Endothelial cell of umbilical vein (primary cell): ENCODE measurements around the gene CXCL9. TPM values are rescaled to one million over a fixed set of nuclear protein-coding genes. Genes with fewer than 3 reads are reported as not detected.

ENCODE experiments used
- BruUV-seq: library from RNA; stranded (reverse); fragments of 400-500 nt; replicated peaks from 2 replicates; lab custom pipeline; 2021; lab: Mats Ljungman, UMichigan
- CTCF ChIA-PET: fragments of 300-600, 350-600 bp; sonication (Branson Sonifier 250); formaldehyde crosslinking; loops from one replicate; lab custom pipeline; 2021; ENCODE audit warnings: antibody characterized with exemption, inconsistent platforms; lab: Charles Lee
- POLR2A ChIA-PET: fragments of 300-600, 350-600 bp; sonication (Branson Sonifier 250); formaldehyde crosslinking; loops from one replicate; lab custom pipeline; 2021; ENCODE audit warnings: antibody characterized with exemption, inconsistent platforms; lab: Charles Lee
- DNase-seq: peaks from one replicate; pipeline ENCODE4 v3.0.0-alpha.2; 2011; ENCODE audit warnings: low read depth, low spot score
- FAIRE-seq: peaks from 2 replicates; lab custom pipeline; 2011; peaks lifted over from hg19 to GRCh38; lab: Jason Lieb, UNC
- H2AFZ ChIP-seq: 2 replicates; pipeline ENCODE4 v1.6.0; 2012; ENCODE audit warnings: low read depth, low read length, control low read depth, inconsistent platforms
- H3K27ac ChIP-seq: 2 replicates; pipeline ENCODE4 v1.5.1; 2011; ENCODE audit warnings: low read depth, mild to moderate bottlenecking, control low read depth, low read length, moderate library complexity; ENCODE audit not compliant: insufficient read depth
- H3K27me3 ChIP-seq, 2 experiments: 2 replicates each; pipeline versions ENCODE4 v1.6.0 to v1.6.1; 2011; ENCODE audit warnings: low read length in 2 of 2, mixed read lengths in 1 of 2; ENCODE audit not compliant: control insufficient read depth in 2 of 2, insufficient read depth in 2 of 2
- H3K36me3 ChIP-seq, 2 experiments: 2 replicates in 1 of 2; 3 replicates in 1 of 2; pipeline ENCODE4 v1.5.1; 2011; ENCODE audit warnings: low read length in 2 of 2, mild to moderate bottlenecking in 1 of 2, moderate library complexity in 1 of 2; ENCODE audit not compliant: control insufficient read depth in 2 of 2, insufficient read depth in 2 of 2; ENCODE audit errors: extremely low read depth in 1 of 2
- H3K4me1 ChIP-seq: 3 replicates; pipeline ENCODE4 v1.5.1; 2011; ENCODE audit warnings: mild to moderate bottlenecking, low read length; ENCODE audit not compliant: control insufficient read depth, insufficient read depth; ENCODE audit errors: extremely low read depth
- H3K4me2 ChIP-seq: 2 replicates; pipeline ENCODE4 v1.6.1; 2011; ENCODE audit warnings: low read length, control low read depth, mixed read lengths; ENCODE audit not compliant: insufficient read depth
- H3K4me3 ChIP-seq, 3 experiments: fragments of 200-600 bp in 1 of 3; sonication (generic), shearing (Covaris generic) in 1 of 3; replicated peaks in 1 of 3; 2 replicates each; pipeline ENCODE4 v1.5.1; 2011 to 2016; ENCODE audit warnings: control low read depth in 3 of 3, low read length in 3 of 3, mild to moderate bottlenecking in 2 of 3, inconsistent platforms in 1 of 3, low read depth in 1 of 3, moderate library complexity in 1 of 3; ENCODE audit not compliant: insufficient read depth in 1 of 3
- H3K79me2 ChIP-seq: 2 replicates; pipeline ENCODE4 v1.6.0; 2012; ENCODE audit warnings: low read length, inconsistent platforms; ENCODE audit not compliant: control insufficient read depth, insufficient read depth
- H3K9ac ChIP-seq: replicated peaks from 2 replicates; pipeline ENCODE3; 2011; ENCODE audit warnings: low read length, control low read depth; ENCODE audit not compliant: insufficient read depth; ENCODE audit errors: extremely low read depth
- H3K9me1 ChIP-seq: replicated peaks from 3 replicates; pipeline ENCODE4 v1.6.0; 2011; ENCODE audit warnings: mild to moderate bottlenecking, low read length; ENCODE audit not compliant: control insufficient read depth, insufficient read depth; ENCODE audit errors: extremely low read depth
- H3K9me3 ChIP-seq: replicated peaks from 2 replicates; pipeline ENCODE4 v1.5.1; 2012; ENCODE audit warnings: low read length, inconsistent platforms; ENCODE audit not compliant: control insufficient read depth, insufficient read depth
- H4K20me1 ChIP-seq: replicated peaks from 2 replicates; pipeline ENCODE3; 2011; ENCODE audit warnings: mild to moderate bottlenecking, low read length; ENCODE audit not compliant: control insufficient read depth, insufficient read depth; ENCODE audit errors: extremely low read depth
- EZH2 ChIP-seq: IDR thresholded peaks from 2 replicates; pipeline ENCODE4 v1.6.1; 2012; ENCODE audit warnings: borderline replicate concordance, low read depth, mild to moderate bottlenecking, moderate library complexity, low read length, inconsistent platforms; ENCODE audit not compliant: severe bottlenecking
- FOS ChIP-seq: IDR thresholded peaks from 2 replicates; pipeline ENCODE4 v1.6.1; 2011; ENCODE audit warnings: mild to moderate bottlenecking, low read length, moderate library complexity, borderline replicate concordance; ENCODE audit not compliant: insufficient read depth
- GATA2 ChIP-seq: IDR thresholded peaks from 2 replicates; pipeline ENCODE4 v1.7.0; 2011; ENCODE audit warnings: low read depth, mild to moderate bottlenecking, moderate library complexity, mixed read lengths, low read length; ENCODE audit not compliant: insufficient read length, insufficient read depth
- JUN ChIP-seq: IDR thresholded peaks from 2 replicates; pipeline ENCODE4 v1.6.1; 2011; ENCODE audit warnings: borderline replicate concordance, low read depth; ENCODE audit not compliant: insufficient read length, insufficient read depth
- MYC ChIP-seq: IDR thresholded peaks from one replicate; pipeline ENCODE4 v1.6.1; 2011; ENCODE audit warnings: mild to moderate bottlenecking, low read depth, low read length
- POLR2A ChIP-seq: IDR thresholded peaks from 2 replicates; pipeline ENCODE4 v1.6.1; 2012; ENCODE audit warnings: low read depth, mild to moderate bottlenecking, control low read depth, low read length
- POLR2AphosphoS5 ChIP-seq: IDR thresholded peaks from 2 replicates; pipeline ENCODE4 v1.6.1; 2012; ENCODE audit warnings: low read depth, mild to moderate bottlenecking, control low read depth, low read length, moderate library complexity; ENCODE audit not compliant: insufficient read depth
- dilution Hi-C: fragments of 300-500 bp; cut with MboI; formaldehyde crosslinking; loops from one replicate; pipeline ENCODE4 v1.15.0; 2019; ENCODE audit warnings: low sequenced_read_pairs; ENCODE audit not compliant: extremely low pct_ligation_motif_present
- intact Hi-C: fragments of 100-400 bp; cut with micrococcal nuclease; formaldehyde crosslinking; loops from one replicate; pipeline ENCODE4 v1.10.0; 2022
- polyA plus RNA-seq, 4 experiments: library from polyadenylated mRNA; depleted of rRNA in 3 of 4; stranded (reverse) in 3 of 4; unstranded in 1 of 4; fragments of >200 nt; gene quantifications; 2 replicates each; pipeline versions ENCODE4 v1.2.1 to v1.2.3, GENCODE V29; 2011 to 2012; ENCODE audit warnings: missing spikeins in 1 of 4
- total RNA-seq: library from RNA; stranded (reverse); gene quantifications from 2 replicates; pipeline ENCODE4 v1.2.3, GENCODE V29; 2021
- TF ChIP-seq, protein P1 (sequence below): IDR thresholded peaks from 2 replicates; pipeline ENCODE4 v1.6.1; 2011; ENCODE audit not compliant: insufficient read depth, insufficient read length
- TF ChIP-seq, protein P2 (sequence below), 2 donors: IDR thresholded peaks; 1 replicate in 1 of 2; 2 replicates in 1 of 2; pipeline ENCODE4 v1.5.1; 2011; ENCODE audit warnings: low read length in 2 of 2, mild to moderate bottlenecking in 2 of 2, moderate library complexity in 2 of 2, control low read depth in 1 of 2, inconsistent platforms in 1 of 2, low read depth in 1 of 2; ENCODE audit not compliant: insufficient read depth in 1 of 2; ENCODE audit errors: extremely low read depth in 1 of 2

Gene CXCL9
- total and polyA plus RNA-seq, 2 donors (not counting 3 experiments of a cell fraction or from before 2014, with no cell fraction given): not detected

DNA sequence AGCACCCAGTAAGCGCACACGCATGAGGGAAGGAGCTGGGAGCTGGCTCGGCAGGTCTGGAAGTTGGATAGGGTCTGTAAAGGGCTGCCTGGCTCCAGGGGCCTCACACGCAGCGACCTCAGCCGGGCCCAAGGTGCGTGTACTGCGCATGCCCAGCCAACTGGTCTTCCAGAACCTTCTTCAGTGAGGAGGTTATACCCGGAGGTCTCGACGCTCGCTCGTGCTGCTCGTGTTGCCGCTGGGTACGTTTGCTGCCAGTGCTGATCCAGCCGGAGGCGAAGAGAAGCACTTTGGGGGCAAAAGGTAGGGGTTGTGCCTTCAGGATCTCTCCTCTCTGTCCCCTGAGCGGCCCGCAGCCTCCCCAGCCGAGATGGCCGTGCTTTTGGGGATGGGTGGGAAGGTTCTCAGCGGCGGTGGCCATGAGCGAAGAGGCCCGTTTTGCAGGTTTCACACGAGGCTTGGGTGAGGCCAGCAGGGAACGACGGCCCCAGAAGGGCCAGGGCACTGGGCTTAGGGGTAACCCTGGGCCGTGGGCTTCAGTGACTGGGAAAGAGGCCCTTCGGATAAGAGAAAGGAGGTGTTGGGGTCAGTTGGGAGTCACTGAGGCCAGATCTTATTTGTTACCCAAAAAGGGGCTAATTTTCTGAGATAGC is 3.8 kb upstream of the CXCL9 start:
- dilution Hi-C loops: no loop called here
- Histone ChIP-seq H3K9me3 (no peaks in the 10 kb centered on the region), H3K36me3 (no peaks in the 10 kb centered on the region), H2AFZ (no peak overlapping the region), H3K9me1 (no peaks in the 10 kb centered on the region), H3K79me2 (no peaks in the 10 kb centered on the region), H4K20me1 (no peaks in the 10 kb centered on the region), H3K4me1 (peaks cover 5% of the 10 kb centered on the region), H3K4me2 (no peak overlapping the region), H3K9ac (no peak overlapping the region), H3K27ac (no peak overlapping the region), H3K27me3 (peaks cover 0 to 3% of the 10 kb centered on the region in 2 experiments), H3K4me3 (no peak overlapping the region)
- BruUV-seq: no TSS peak
- CTCF ChIA-PET: interaction anchor here (2.0 kb wide), 1 partner anchor 15 kb away, joined by 13 read pairs; no protein-coding TSS in a partner anchor
- POLR2A ChIA-PET: no interaction called here
- TF ChIP-seq, protein P1, sequence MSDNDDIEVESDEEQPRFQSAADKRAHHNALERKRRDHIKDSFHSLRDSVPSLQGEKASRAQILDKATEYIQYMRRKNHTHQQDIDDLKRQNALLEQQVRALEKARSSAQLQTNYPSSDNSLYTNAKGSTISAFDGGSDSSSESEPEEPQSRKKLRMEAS: no peak
- no peak for TF ChIP-seq POLR2A
- no peak for TF ChIP-seq POLR2AphosphoS5
- TF ChIP-seq, protein P2, sequence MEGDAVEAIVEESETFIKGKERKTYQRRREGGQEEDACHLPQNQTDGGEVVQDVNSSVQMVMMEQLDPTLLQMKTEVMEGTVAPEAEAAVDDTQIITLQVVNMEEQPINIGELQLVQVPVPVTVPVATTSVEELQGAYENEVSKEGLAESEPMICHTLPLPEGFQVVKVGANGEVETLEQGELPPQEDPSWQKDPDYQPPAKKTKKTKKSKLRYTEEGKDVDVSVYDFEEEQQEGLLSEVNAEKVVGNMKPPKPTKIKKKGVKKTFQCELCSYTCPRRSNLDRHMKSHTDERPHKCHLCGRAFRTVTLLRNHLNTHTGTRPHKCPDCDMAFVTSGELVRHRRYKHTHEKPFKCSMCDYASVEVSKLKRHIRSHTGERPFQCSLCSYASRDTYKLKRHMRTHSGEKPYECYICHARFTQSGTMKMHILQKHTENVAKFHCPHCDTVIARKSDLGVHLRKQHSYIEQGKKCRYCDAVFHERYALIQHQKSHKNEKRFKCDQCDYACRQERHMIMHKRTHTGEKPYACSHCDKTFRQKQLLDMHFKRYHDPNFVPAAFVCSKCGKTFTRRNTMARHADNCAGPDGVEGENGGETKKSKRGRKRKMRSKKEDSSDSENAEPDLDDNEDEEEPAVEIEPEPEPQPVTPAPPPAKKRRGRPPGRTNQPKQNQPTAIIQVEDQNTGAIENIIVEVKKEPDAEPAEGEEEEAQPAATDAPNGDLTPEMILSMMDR (IDR thresholded peaks at IDR 0.05; ENCODE audit: extremely low read depth in 1 of 2, insufficient read depth in 1 of 2, low read depth in 1 of 2, low read length in 2 of 2): no peak
- no peak for TF ChIP-seq MYC
- no peak for TF ChIP-seq EZH2
- no peak for TF ChIP-seq GATA2
- TF ChIP-seq FOS: no peak
- no peak for TF ChIP-seq JUN
- intact Hi-C loops: no loop called here
- FAIRE-seq: no peak
- no peak for DNase-seq
